ENCODE data around the gene RALB.

RALB gene

GRCh38 chr2:120244656-120245519, 7.8 kb upstream of the RALB start:
- Histone ChIP-seq H2AFZ (ENCODE audit: low read depth, low read length) (no peak overlapping the region), H3K36me3 (ENCODE audit: control insufficient read depth in 1 of 2, insufficient read depth in 2 of 2, low read depth in 1 of 2, low read length in 2 of 2) (no peaks in the 10 kb centered on the region), H3K9ac (ENCODE audit: low read length) (no peak overlapping the region), H3K4ac (ENCODE audit: low read depth in 1 of 2, low read length in 2 of 2) (no peak overlapping the region), H3K27me3 (ENCODE audit: control insufficient read depth in 1 of 2, insufficient read depth in 1 of 2, low read length in 2 of 2) (peaks cover 4 to 5% of the 10 kb centered on the region in 2 experiments), H2BK120ac (ENCODE audit: low read depth, low read length) (peak overlapping the region; percentile 24), H3K79me1 (replicated peaks; ENCODE audit: low read length, poor library complexity, severe bottlenecking) (no peaks in the 10 kb centered on the region), H3K14ac (ENCODE audit: low read length in 2 of 2) (peak overlapping the region in 1 of 2 experiments; percentile 62), H3K23ac (ENCODE audit: low read length in 2 of 2) (no peak overlapping the region), H3K4me1 (ENCODE audit: control insufficient read depth, insufficient read depth, low read depth, low read length) (peaks cover 25% of the 10 kb centered on the region), H3K4me2 (ENCODE audit: low read length, poor library complexity, severe bottlenecking) (no peak overlapping the region), H3K27ac (ENCODE audit: low read length, poor library complexity, severe bottlenecking) (no peak overlapping the region), H2AK5ac (ENCODE audit: low read length, severe bottlenecking) (no peak overlapping the region), H2BK12ac (ENCODE audit: low read length in 2 of 2) (peak overlapping the region; percentile 23 to 72), H3K4me3 (ENCODE audit: insufficient read depth in 1 of 2, low read depth in 1 of 2, low read length in 2 of 2) (no peak overlapping the region), H3K18ac (ENCODE audit: low read depth in 1 of 2, low read length in 2 of 2) (peak overlapping the region; percentile 23 to 68), H4K91ac (ENCODE audit: low read length) (peak overlapping the region; percentile 31), H4K8ac (ENCODE audit: low read length) (peak overlapping the region; percentile 47), H2BK5ac (ENCODE audit: low read depth, low read length, poor library complexity, severe bottlenecking) (no peak overlapping the region), H2BK15ac (ENCODE audit: low read depth, poor library complexity, severe bottlenecking) (no peak overlapping the region), H3K9me3 (ENCODE audit: control insufficient read depth, low read length) (no peaks in the 10 kb centered on the region)
- WGBS: 77% methylated on average over 12 of the region's 12 CpGs
- DNase-seq: no peak

GRCh38 chr2:120245520-120246332, 6.9 kb upstream of the RALB start:
- no peak overlapping the region for H3K9ac ChIP-seq (ENCODE audit: low read length)
- peak; percentile 65 for DNase-seq
- WGBS: 41% methylated on average over 12 of the region's 15 CpGs
- no peak overlapping the region for H3K27ac ChIP-seq (ENCODE audit: low read length, poor library complexity, severe bottlenecking)
- H3K14ac ChIP-seq (ENCODE audit: low read length in 2 of 2): peak overlapping the region in 1 of 2 experiments; percentile 61
- no peak overlapping the region for H3K4me3 ChIP-seq (ENCODE audit: insufficient read depth in 1 of 2, low read depth in 1 of 2, low read length in 2 of 2)
- H3K36me3 ChIP-seq (ENCODE audit: control insufficient read depth in 1 of 2, insufficient read depth in 2 of 2, low read depth in 1 of 2, low read length in 2 of 2): no peaks in the 10 kb centered on the region
- no peak overlapping the region for H2AFZ ChIP-seq (ENCODE audit: low read depth, low read length)
- peak overlapping the region in 1 of 2 experiments; percentile 72 for H2BK12ac ChIP-seq (ENCODE audit: low read length in 2 of 2)
- H3K23ac ChIP-seq (ENCODE audit: low read length in 2 of 2): no peak overlapping the region
- H3K18ac ChIP-seq (ENCODE audit: low read depth in 1 of 2, low read length in 2 of 2): peak overlapping the region; percentile 40 to 61
- H3K4me2 ChIP-seq (ENCODE audit: low read length, poor library complexity, severe bottlenecking): no peak overlapping the region
- peaks cover 25% of the 10 kb centered on the region for H3K4me1 ChIP-seq (ENCODE audit: control insufficient read depth, insufficient read depth, low read depth, low read length)
- H4K91ac ChIP-seq (ENCODE audit: low read length): peak overlapping the region; percentile 22
- H2BK5ac ChIP-seq (ENCODE audit: low read depth, low read length, poor library complexity, severe bottlenecking): no peak overlapping the region
- H4K8ac ChIP-seq (ENCODE audit: low read length): peak overlapping the region; percentile 47
- H3K9me3 ChIP-seq (ENCODE audit: control insufficient read depth, low read length): no peaks in the 10 kb centered on the region
- H3K4ac ChIP-seq (ENCODE audit: low read depth in 1 of 2, low read length in 2 of 2): no peak overlapping the region
- H2AK5ac ChIP-seq (ENCODE audit: low read length, severe bottlenecking): no peak overlapping the region
- peak overlapping the region; percentile 9 for H2BK120ac ChIP-seq (ENCODE audit: low read depth, low read length)
- H3K27me3 ChIP-seq (ENCODE audit: control insufficient read depth in 1 of 2, insufficient read depth in 1 of 2, low read length in 2 of 2): peaks cover 5 to 7% of the 10 kb centered on the region in 2 experiments
- H3K79me1 ChIP-seq (replicated peaks; ENCODE audit: low read length, poor library complexity, severe bottlenecking): no peaks in the 10 kb centered on the region
- H2BK15ac ChIP-seq (ENCODE audit: low read depth, poor library complexity, severe bottlenecking): no peak overlapping the region

GRCh38 chr2:120246546-120247300, 5.9 kb upstream of the RALB start:
- no peak overlapping the region for H3K4me2 ChIP-seq (ENCODE audit: low read length, poor library complexity, severe bottlenecking)
- H4K91ac ChIP-seq (ENCODE audit: low read length): peak overlapping the region; percentile 22
- H3K27ac ChIP-seq (ENCODE audit: low read length, poor library complexity, severe bottlenecking): no peak overlapping the region
- no peak overlapping the region for H2BK15ac ChIP-seq (ENCODE audit: low read depth, poor library complexity, severe bottlenecking)
- DNase-seq: peak; percentile 30
- H2AK5ac ChIP-seq (ENCODE audit: low read length, severe bottlenecking): no peak overlapping the region
- H3K9me3 ChIP-seq (ENCODE audit: control insufficient read depth, low read length): no peaks in the 10 kb centered on the region
- H3K14ac ChIP-seq (ENCODE audit: low read length in 2 of 2): peak overlapping the region in 1 of 2 experiments; percentile 9
- H2AFZ ChIP-seq (ENCODE audit: low read depth, low read length): no peak overlapping the region
- no peak overlapping the region for H4K8ac ChIP-seq (ENCODE audit: low read length)
- H3K18ac ChIP-seq (ENCODE audit: low read depth in 1 of 2, low read length in 2 of 2): peak overlapping the region in 1 of 2 experiments; percentile 76
- H3K4ac ChIP-seq (ENCODE audit: low read depth in 1 of 2, low read length in 2 of 2): no peak overlapping the region
- H2BK12ac ChIP-seq (ENCODE audit: low read length in 2 of 2): peak overlapping the region in 1 of 2 experiments; percentile 68
- no peak overlapping the region for H2BK5ac ChIP-seq (ENCODE audit: low read depth, low read length, poor library complexity, severe bottlenecking)
- H3K23ac ChIP-seq (ENCODE audit: low read length in 2 of 2): no peak overlapping the region
- H3K36me3 ChIP-seq (ENCODE audit: control insufficient read depth in 1 of 2, insufficient read depth in 2 of 2, low read depth in 1 of 2, low read length in 2 of 2): no peaks in the 10 kb centered on the region
- H3K27me3 ChIP-seq (ENCODE audit: control insufficient read depth in 1 of 2, insufficient read depth in 1 of 2, low read length in 2 of 2): peaks cover 5 to 12% of the 10 kb centered on the region in 2 experiments
- H3K9ac ChIP-seq (ENCODE audit: low read length): no peak overlapping the region
- H3K4me1 ChIP-seq (ENCODE audit: control insufficient read depth, insufficient read depth, low read depth, low read length): peaks cover 25% of the 10 kb centered on the region
- no peak overlapping the region for H3K4me3 ChIP-seq (ENCODE audit: insufficient read depth in 1 of 2, low read depth in 1 of 2, low read length in 2 of 2)
- H3K79me1 ChIP-seq (replicated peaks; ENCODE audit: low read length, poor library complexity, severe bottlenecking): no peaks in the 10 kb centered on the region
- H2BK120ac ChIP-seq (ENCODE audit: low read depth, low read length): no peak overlapping the region
- 60% methylated on average over 19 of the region's 20 CpGs for WGBS

All from mesenchymal stem cell (in vitro differentiated cells and primary cell).